RWPE2 (cell line): ENCODE results near the gene SLC44A1.

Experiments used
- ATAC-seq: fragments of 200-7000 bp; cut with Tn5 transposase; 3 replicates; pipeline ENCODE4 v1.9.1; 2021; ENCODE audit warnings: low read depth
- DNase-seq: peaks from one replicate; pipeline ENCODE4 v3.0.0-alpha.2; 2020; ENCODE audit warnings: low spot score
- H3K27ac ChIP-seq: fragments of 450-650 bp; 2 replicates; pipeline ENCODE4 v1.5.1; 2017; ENCODE audit warnings: mild to moderate bottlenecking; ENCODE audit not compliant: poor library complexity, severe bottlenecking
- H3K27me3 ChIP-seq: fragments of 250-450 bp; sonication (Bioruptor Pico); 2 replicates; pipeline ENCODE4 v1.5.1; 2021; ENCODE audit warnings: mild to moderate bottlenecking, moderate library complexity; ENCODE audit not compliant: insufficient read depth, poor library complexity, severe bottlenecking
- H3K36me3 ChIP-seq: fragments of 250-450 bp; sonication (Bioruptor Pico); 2 replicates; pipeline ENCODE4 v1.5.1; 2020; ENCODE audit warnings: low read depth, mild to moderate bottlenecking, moderate library complexity
- H3K4me1 ChIP-seq: fragments of 250-450 bp; sonication (Bioruptor Pico); 2 replicates; pipeline ENCODE4 v1.5.1; 2021; ENCODE audit warnings: mild to moderate bottlenecking, moderate library complexity; ENCODE audit not compliant: insufficient read depth, poor library complexity, severe bottlenecking
- H3K4me3 ChIP-seq: fragments of 250-450 bp; sonication (Bioruptor Pico); 2 replicates; pipeline ENCODE4 v1.5.1; 2021; ENCODE audit warnings: mild to moderate bottlenecking, moderate library complexity; ENCODE audit not compliant: severe bottlenecking
- H3K9me3 ChIP-seq: fragments of 250-450 bp; sonication (Bioruptor Pico); 2 replicates; pipeline ENCODE4 v1.5.1; 2021; ENCODE audit warnings: mild to moderate bottlenecking, moderate library complexity; ENCODE audit not compliant: severe bottlenecking
- TF ChIP-seq, protein P1 (sequence below): fragments of 450-650 bp; IDR thresholded peaks from one replicate; pipeline ENCODE4 v1.5.1; 2017; ENCODE audit warnings: mild to moderate bottlenecking, moderate library complexity; ENCODE audit not compliant: poor library complexity, severe bottlenecking

Gene SLC44A1

GRCh38 chr9:105466898-105467455 is 222.5 kb downstream of the SLC44A1 start:
- no peak for DNase-seq
- no peak overlapping the region for H3K27ac ChIP-seq
- no peaks in the 10 kb centered on the region for H3K9me3 ChIP-seq
- H3K36me3 ChIP-seq, result peaks cover 62% of the 10 kb centered on the region
- H3K27me3 ChIP-seq, result no peaks in the 10 kb centered on the region
- H3K4me3 ChIP-seq, result no peak overlapping the region
- ATAC-seq, result no peak
- no peaks in the 10 kb centered on the region for H3K4me1 ChIP-seq
- TF ChIP-seq, protein P1, sequence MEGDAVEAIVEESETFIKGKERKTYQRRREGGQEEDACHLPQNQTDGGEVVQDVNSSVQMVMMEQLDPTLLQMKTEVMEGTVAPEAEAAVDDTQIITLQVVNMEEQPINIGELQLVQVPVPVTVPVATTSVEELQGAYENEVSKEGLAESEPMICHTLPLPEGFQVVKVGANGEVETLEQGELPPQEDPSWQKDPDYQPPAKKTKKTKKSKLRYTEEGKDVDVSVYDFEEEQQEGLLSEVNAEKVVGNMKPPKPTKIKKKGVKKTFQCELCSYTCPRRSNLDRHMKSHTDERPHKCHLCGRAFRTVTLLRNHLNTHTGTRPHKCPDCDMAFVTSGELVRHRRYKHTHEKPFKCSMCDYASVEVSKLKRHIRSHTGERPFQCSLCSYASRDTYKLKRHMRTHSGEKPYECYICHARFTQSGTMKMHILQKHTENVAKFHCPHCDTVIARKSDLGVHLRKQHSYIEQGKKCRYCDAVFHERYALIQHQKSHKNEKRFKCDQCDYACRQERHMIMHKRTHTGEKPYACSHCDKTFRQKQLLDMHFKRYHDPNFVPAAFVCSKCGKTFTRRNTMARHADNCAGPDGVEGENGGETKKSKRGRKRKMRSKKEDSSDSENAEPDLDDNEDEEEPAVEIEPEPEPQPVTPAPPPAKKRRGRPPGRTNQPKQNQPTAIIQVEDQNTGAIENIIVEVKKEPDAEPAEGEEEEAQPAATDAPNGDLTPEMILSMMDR, result no peak

DNA sequence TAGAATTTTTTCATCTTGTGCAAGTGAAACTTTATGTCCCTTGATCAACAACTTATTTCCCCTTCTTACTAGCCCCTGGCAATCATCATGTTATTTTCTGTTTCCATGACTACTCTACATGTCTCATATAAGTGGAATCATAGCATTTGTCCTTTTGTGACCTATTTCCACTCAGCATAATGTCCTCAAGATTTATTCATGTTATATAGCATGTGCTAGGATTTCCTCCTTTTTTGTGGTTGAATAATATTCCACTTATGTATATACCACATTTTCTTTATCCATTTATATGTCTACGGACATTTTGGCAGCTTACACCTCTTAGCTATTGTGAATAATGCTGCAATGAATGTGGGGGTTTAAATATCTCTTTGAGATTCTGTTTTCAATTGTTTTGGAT is 224.4 kb downstream of the SLC44A1 start:
- ATAC-seq (no peak), DNase-seq (no peak)
- Histone ChIP-seq H3K4me3 (no peak overlapping the region), H3K4me1 (no peaks in the 10 kb centered on the region), H3K27me3 (no peaks in the 10 kb centered on the region), H3K9me3 (no peaks in the 10 kb centered on the region), H3K36me3 (peaks cover 62% of the 10 kb centered on the region), H3K27ac (no peak overlapping the region)
- TF ChIP-seq, protein P1, result no peak

DNA sequence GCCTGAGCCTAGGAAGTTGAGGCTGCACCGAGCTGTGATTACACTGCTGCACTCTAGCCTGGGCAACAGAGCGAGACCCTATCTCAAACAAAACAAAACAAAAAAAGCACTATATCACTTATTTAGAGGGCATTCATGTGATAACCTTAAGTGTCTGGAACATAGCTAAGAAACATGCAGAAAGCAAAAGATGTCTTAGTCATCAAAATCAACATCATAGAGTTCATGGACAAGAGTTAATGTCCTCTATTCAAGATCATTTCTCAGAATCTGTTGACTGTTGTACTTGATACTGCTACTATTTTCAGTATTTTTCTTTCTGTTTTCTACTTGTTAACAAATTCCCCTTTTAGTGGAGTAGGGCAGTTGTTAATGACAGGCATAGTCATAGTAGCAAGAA is 228.8 kb downstream of the SLC44A1 start:
- no peak for ATAC-seq
- Histone ChIP-seq H3K9me3 (no peaks in the 10 kb centered on the region), H3K4me1 (no peaks in the 10 kb centered on the region), H3K27me3 (no peaks in the 10 kb centered on the region), H3K36me3 (peaks cover 22% of the 10 kb centered on the region), H3K4me3 (no peak overlapping the region), H3K27ac (no peak overlapping the region)
- DNase-seq, result no peak
- TF ChIP-seq, protein P1, result no peak

GRCh38 chr9:105475302-105475701 is 230.9 kb downstream of the SLC44A1 start:
- peak; percentile 55 for ATAC-seq
- TF ChIP-seq, protein P1, result peak; percentile 38
- no peak for DNase-seq

GRCh38 chr9:105479846-105480245 is 235.4 kb downstream of the SLC44A1 start:
- Histone ChIP-seq H3K9me3 (no peaks in the 10 kb centered on the region), H3K27me3 (no peaks in the 10 kb centered on the region), H3K36me3 (peaks cover 12% of the 10 kb centered on the region), H3K4me1 (no peaks in the 10 kb centered on the region), H3K27ac (no peak overlapping the region), H3K4me3 (no peak overlapping the region)
- DNase-seq, result no peak
- TF ChIP-seq, protein P1, result no peak
- ATAC-seq, result no peak

More at GRCh38 chr9:105475302-105475701, 230.9 kb downstream of the SLC44A1 start:
- H3K4me3 ChIP-seq, result no peak overlapping the region
- no peaks in the 10 kb centered on the region for H3K4me1 ChIP-seq
- H3K36me3 ChIP-seq, result peaks cover 12% of the 10 kb centered on the region
- no peak overlapping the region for H3K27ac ChIP-seq
- no peaks in the 10 kb centered on the region for H3K27me3 ChIP-seq
- H3K9me3 ChIP-seq, result no peaks in the 10 kb centered on the region
